DMS 273 (cell line): ENCODE measurements around the gene CCNL1.
"Not testable (repeated sequence)": the region's sequence is repeated elsewhere in the genome, so short reads cannot be mapped to it uniquely, and the experiment has no call there.

Source experiments
- DNase-seq: peaks from one replicate; lab custom pipeline; 2025; ENCODE audit not compliant: unreplicated experiment; lab: John Stamatoyannopoulos, UW

The CCNL1 gene

DNA sequence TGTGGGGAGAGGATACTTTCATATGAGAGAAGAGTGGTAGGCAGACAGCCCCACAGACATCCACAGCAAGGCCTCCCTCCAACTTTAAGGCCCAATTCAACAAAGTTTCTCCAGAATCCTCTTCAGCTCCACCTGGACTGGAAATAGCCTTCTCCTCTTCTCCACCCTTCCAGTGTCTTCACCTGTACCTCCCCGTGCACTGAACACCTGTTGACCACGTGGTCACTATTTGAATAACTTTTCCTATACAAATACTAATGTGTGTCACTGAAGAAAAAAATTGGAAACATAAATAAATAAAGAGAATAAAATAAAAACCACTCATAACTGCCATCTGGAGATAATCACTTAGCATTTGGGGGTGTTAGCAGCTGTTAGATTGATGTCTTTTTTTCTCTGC, 52.9 kb downstream of the CCNL1 start:
- no peak for DNase-seq

GRCh38 chr3:157104928-157105652, 54.9 kb downstream of the CCNL1 start:
- DNase-seq, result peak; percentile 42

DNA sequence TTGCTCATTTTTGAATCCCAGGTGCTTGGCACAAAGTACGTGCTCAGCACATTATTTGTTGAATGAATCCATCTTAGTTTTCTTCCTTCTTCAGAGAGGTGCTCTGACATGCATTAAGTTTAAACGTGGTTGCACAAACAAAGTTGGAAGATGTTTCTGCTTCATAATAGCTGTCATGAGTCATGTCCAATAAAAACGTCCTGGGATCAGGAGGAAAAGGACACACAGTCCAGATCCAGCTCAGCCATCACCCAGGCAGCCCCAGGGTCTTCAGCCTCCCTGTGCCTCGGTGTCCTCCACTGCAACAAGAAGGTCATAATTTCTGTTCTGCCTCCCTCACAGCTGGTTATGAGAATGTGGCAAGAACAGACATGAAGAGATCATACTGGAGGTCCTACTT, 55.4 kb downstream of the CCNL1 start:
- DNase-seq, result no peak

GRCh38 chr3:157103860-157104259, 56.1 kb downstream of the CCNL1 start:
- no peak for DNase-seq

DNA sequence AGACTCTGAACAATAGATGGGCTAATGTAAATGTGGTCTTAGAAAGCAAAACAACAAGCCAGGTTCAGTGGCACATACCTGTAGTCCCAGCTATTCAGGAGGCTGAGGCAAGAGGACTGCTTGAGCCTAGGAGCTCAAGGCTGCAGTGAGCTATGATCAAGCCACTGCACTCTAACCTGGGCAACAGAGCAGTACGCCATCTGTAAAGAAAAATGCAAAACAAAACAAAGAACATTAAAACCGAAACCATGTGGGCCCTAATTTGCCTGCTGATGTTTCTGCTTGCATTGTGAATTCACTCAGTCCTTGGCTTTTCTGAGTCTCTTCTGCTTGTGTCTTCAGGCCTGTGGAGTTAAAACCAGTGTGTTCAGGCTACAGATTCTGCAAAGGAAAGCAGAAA, 56.7 kb downstream of the CCNL1 start:
- no peak for DNase-seq

GRCh38 chr3:157102595-157102994, 57.4 kb downstream of the CCNL1 start:
- DNase-seq, result not testable (repeated sequence)

GRCh38 chr3:157102098-157102497, 57.8 kb downstream of the CCNL1 start:
- DNase-seq, result no peak

DNA sequence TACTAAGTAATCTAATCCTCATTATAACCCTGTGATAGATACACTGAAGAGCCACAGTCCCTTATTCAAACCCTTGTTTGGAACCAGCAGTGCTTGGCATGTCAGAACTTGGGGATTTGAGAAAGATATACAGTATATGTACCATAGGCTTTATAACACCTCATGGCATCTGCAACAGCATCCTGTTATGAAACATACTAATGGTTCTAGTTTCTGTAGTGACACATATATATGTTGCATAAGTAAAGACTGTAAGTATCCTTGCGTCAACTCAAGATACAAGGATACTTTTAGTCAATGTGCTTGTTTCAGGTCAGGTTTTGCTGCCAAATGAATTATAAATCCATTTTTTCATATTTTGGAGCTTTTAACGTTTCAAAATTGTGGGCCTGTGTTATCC, 58.5 kb downstream of the CCNL1 start:
- no peak for DNase-seq

DNA sequence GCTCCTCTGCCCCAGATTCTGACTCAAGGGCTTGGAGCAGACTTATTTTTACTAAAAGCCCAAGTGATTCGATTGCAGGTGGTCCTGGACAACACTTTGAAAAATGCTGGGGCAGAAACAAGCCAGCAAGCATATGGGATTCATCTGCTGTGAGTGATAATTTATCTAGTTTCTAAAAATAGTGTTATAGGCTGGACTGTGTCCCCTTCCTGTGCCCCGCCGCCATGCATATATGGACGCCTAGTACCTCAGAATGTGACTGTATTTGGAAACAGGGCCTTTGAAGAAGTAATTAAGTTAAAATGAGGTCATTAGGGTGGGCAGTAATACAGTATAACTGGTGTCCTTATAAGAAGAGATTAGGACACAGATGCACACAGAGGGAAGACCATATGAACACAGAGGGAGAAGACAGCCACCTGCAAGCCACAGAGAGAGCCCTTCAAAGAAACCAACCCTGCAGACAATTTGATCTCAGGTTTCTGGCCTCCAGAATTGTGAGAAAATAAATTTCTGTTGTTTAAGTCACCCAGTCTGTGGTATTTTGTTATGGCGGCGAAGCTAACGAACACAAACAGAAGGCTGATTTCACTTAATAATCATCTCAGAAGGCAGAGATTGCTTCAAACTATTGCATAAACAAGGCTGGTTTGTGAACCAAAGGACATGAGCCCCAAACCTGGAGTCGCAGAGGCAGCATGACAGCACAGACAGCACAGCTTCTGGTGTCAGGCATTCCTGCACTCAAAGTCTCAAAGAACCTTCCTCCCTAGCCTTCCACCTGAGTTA, 59.1 kb downstream of the CCNL1 start:
- DNase-seq, result no peak

GRCh38 chr3:157100096-157100477, 59.9 kb downstream of the CCNL1 start:
- DNase-seq, result no peak

GRCh38 chr3:157099326-157100095, 60.4 kb downstream of the CCNL1 start:
- no peak for DNase-seq

GRCh38 chr3:157098823-157099185, 61.1 kb downstream of the CCNL1 start:
- DNase-seq, result no peak

DNA sequence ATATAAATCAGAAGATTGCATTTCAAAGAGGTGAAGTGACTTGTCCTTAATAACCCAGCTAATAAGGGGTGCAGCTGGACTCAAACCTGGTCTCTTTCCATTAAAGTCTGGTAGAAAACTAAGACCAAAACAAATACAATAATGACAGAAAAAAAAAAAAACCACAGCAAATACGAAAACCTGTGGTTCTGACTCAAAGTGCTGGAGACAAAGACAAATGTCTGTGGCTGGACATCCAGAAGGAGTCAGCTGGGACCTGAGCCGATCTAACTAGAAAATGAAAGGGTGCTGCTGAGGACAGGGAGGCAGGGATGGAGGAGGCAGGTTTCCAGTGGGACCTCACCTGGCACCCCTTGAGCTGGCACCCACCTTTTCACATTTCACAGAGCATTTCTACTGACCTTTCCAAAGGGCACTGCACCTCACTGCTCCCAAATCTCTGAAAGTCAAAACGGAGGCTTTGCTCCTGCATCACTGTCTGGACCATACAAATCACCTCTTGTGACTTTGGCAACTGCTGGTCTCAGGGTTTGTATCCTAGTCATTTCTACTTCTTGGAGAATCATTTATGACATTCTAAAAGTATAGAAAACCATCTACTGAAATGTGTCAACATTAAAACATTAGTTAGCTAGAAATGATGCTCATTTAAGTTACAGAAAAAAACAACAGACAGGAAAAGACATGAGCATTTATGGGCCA, 61.7 kb downstream of the CCNL1 start:
- no peak for DNase-seq
